DLD1 (cell line): ENCODE data around the gene LXN.
"Not testable (repeated sequence)": the region's sequence is repeated elsewhere in the genome, so short reads cannot be mapped to it uniquely, and the experiment has no call there.

Experiments
- in situ Hi-C: cut with HindIII; loops from 2 replicates; pipeline ENCODE4 v1.10.0; 2017; ENCODE audit warnings: low sequenced_read_pairs

Gene LXN

DNA sequence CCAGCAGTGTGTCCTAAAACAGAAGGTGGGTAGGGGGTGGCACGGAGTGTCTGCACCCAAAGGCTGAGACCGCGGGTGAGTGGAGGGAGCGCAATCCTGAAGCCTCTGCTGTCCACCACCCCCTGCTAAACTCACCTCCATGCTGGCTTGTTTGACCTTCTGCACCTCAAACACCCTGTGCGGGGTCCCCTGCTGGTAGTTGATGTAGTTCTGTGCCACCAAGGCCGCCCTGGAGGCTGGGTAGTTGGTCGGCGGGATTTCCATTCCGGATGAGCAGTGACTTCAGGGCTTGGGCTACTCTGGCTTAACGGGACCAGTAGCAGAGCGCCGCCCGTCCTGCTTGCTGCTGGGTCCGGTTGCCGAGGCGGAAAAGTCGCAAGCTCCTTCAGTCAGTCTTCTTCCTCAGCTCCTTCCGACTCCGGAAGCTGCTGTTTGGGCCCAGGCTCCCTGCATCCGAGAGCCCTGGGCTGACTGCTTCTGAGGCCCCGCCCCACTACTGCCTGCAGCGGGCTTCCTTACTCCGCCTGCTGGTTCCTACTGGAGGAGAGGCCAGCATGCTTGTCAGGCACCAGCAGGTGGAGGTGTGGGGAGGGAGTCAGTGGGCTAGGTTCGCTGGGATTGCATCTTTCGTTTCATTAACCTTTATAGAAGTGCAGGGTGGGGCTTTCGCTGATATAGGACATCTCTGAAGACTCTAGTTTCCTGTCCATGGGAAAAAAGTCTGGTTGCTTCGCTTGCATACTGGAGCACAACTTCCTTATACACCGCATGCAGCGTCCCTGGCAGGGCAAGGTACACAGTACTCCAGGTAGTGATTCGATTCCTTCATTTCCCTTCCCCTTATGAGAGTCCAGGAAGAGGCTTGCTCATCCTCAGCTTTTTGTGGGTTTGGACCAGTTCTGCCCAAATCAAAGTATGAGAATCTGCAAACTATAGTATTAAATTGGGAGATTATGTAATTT, at the start of gene LXN:
Gene LXN (minus strand): TSS at position 434 of the 962 bp plus-strand sequence. CDS start 170 bp downstream, at position 264.
- in situ Hi-C loops = loop anchor here (25.0 kb wide), 1 partner anchor 115 kb away; no protein-coding TSS in a partner anchor

DNA sequence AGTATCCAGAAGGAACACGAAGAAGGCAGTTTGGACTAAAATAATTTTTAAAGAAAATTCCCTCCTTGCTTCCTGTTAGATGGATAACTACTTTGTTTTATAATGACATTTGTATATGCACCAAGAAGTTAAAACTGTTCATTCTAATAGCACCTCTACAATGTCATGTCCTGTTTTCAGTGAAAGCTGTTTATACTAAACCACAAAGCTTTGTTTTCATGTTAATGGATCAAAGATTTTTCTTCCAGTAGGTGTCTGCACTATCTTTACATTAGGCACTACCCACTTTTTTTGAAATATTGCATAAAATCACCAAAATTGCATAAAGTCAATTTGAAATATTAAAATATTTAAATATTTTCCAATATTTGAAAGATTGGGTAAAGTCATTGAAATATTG, 49.7 kb upstream of the LXN start:
- in situ Hi-C loops = no loop called here

GRCh38 chr3:158718490-158719170, 46.2 kb upstream of the LXN start:
- in situ Hi-C loops = no loop called here

GRCh38 chr3:158717576-158717975, 45.1 kb upstream of the LXN start:
- in situ Hi-C loops = no loop called here

DNA sequence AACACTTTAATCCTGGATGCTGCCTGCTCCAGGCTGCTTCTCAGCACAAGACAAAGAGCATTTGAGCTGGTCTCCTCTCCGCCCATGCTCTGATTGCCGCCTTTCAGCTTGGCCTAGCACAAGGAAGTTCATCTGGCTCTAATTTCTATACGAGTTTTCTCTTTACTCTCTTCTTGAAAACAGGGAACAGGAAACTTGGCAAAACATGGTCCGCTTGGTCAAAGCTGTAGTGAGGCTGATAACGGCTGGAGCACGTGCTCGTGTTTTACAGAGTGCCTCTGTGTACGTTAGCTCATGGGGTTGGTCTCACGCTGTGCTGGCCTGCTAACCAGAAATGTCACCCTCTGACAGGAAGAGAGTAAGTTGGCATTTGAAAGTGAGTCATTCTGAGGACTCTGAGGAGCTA, 40.6 kb upstream of the LXN start:
- in situ Hi-C loops = no loop called here

DNA sequence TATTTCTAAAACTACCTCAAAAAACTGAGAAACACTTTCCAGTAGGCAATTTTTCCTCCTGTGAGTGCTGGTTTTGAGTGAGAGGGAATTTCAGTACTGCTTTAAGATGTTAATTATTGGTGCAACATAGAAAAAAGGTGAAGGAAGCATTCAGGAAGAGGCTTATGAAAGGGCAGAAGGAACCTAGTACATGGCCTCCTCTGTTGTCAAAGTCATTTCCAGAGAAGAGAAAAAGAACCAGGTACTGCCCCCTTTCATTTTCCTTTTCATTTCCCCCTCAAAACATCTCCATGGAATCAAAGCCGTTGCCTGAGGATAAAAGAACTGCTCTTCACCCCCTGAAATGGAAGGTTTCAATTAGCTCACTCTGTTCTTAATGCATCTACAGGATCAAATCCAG, 40.0 kb upstream of the LXN start:
- in situ Hi-C loops = no loop called here

DNA sequence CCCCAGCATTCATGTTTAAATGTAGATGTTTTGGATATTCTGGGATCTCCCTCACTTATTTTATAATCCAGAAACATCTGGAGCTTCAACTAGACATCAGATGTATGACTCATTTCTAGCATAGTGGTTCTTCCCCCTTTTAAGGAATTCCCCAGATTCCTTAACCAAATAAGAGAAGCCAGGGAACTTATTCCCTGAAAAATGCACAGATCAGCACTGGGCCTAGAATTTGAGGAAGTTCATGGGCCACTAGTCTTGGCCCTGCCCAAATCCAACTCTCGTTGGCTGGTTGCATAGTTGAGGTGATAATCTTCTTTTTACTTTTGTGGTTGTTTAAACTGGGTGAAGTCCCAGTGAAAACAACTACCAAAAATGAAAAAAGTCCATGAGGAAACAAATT, 39.4 kb upstream of the LXN start:
- in situ Hi-C loops = no loop called here

GRCh38 chr3:158710601-158711000, 38.2 kb upstream of the LXN start:
- in situ Hi-C loops = no loop called here

- in situ Hi-C loops = no loop called here
Observed at GRCh38 chr3:158709666-158710083, 37.2 kb upstream of the LXN start.

DNA sequence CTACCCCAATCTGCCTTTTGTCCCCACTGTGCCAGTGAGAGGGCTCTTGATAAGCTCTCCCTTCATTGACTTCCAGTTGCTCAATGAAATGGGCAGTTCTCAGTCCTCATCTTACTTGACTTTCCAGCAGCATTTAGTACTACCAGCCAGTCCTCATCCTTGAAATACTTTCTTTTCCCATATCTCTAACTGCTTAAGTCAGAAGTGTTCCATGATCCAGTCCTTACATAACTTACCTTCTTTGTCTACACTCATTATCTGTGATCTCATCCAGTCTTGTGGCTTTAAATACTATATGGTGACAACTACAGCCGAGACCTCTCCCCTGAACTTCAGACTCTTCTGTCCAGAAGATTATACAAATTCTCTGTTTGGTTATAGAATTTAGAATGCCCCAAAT, 31.1 kb upstream of the LXN start:
- in situ Hi-C loops = no loop called here

DNA sequence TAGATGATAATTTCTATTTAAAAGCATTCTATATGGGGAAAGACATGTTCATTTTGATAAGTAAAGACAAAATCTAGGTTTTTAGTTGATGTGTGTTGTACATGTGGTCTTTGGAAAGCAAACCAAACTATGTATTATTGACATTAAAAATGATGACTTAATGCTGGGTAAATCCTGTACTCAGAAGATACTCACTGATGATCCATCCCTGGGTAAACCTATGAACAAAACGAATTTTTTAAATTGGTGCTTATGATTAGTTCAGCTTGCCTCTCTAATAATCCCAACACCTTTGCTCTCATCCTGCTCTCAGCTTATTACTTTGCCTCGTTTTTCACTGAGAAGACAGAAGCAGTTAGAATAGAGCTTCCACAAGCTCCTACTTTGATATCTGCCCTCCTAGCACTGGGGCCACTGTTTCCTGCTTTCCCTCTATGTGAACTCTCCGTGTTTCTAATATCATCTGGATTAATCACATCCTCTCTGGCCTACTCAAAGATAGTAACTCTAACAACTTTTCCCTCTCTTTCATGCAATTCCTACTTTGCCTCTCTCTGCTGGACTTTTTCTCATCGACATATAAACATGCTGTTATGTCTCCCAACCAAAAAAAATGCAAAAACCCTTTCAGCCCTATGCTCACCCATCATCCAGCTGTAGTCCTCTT, 30.5 kb upstream of the LXN start:
- in situ Hi-C loops = no loop called here

DNA sequence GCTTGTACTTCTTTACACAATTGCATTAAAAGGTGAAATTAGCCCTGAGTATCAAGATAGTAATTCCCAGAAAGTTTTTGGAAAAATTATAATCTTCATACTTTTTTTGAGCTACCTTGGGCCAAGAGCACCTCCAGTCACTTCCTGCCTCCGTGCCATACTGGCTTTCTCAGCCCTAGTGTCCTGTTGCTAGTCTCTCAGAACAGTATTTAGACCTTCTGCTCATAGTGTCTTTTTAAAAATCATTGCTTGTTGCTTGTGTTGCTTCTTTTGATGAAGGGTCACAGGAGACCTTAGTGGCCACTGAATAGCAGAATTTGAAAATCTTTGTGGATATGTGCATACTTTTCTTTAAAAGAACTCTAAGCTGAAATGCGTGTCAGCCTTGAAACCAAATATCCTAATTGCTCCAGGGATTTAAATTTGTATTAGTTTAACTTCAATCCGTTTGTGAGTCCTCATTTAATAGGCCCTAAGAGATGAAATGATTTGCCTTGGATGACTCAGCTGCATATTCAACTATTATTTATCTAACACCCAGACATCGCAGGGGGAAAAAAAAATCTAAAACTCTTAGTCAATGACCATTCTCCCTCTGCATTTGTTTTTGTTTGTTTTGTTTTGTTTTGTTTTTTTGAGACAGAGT, 29.1 kb upstream of the LXN start:
- in situ Hi-C loops = no loop called here

GRCh38 chr3:158700559-158700958, 28.1 kb upstream of the LXN start:
- in situ Hi-C loops = no loop called here

DNA sequence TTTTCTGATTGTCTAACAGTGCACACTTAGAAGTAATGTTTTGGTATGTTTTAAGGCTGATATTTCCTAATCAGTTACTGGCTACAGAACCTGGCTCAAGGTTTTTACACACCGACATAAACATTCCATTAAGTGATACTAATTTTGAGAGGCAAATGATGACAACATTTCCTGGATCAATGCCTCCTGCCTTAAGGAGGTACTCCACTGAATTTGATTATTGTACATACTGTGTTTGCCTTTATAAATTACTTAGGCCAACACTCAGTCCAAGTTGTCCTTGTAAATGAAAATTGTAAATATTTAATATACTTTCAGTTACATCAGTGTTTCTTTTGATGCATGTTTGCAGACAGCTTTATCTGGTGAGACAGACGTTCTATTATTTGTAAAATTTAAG, 24.2 kb upstream of the LXN start:
- in situ Hi-C loops = no loop called here

DNA sequence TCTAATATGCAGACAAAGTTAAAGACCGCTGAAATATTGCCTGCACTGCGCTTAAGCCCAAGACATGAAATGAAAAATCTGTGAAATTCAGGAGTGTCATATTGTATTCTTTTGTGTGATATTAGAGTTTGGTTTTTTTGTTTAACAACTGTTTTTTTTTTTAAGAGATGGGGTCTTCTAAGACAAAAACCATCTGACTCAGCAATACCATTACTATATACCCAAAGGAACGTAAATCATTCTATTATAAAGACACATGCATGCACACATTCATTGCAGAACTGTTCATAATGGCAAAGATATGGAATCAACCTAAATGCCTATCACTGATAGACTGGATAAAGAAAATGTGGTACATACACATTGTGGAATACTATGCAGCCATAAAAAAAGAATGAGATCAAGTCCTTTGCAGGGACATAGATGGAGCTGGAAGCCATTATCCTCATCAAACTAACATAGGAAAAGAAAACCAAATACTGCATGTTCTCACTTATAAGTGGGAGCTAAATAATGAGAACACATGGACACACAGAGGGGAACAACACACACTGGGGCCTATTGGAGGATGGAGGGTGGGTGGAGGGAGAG, 21.5 kb upstream of the LXN start:
- in situ Hi-C loops = not testable (repeated sequence)

DNA sequence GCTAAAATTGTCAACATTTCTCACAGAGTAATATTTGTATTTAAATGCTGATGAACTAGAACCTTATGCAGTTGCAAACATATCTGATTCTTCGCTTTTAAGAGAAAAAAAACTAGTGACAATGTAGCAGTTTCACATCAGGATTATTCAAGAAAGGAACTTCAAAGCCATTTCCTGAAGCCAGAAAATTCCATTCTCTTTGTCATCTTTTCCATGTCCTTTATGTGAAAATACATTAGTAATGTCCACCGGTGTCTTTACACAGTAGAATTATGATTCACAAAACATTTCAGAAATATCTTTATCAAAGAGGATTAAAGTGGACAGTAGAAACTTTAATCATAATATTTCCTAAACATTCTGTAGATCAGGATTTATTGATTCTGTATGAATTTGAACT, 12.7 kb upstream of the LXN start:
- in situ Hi-C loops = no loop called here

DNA sequence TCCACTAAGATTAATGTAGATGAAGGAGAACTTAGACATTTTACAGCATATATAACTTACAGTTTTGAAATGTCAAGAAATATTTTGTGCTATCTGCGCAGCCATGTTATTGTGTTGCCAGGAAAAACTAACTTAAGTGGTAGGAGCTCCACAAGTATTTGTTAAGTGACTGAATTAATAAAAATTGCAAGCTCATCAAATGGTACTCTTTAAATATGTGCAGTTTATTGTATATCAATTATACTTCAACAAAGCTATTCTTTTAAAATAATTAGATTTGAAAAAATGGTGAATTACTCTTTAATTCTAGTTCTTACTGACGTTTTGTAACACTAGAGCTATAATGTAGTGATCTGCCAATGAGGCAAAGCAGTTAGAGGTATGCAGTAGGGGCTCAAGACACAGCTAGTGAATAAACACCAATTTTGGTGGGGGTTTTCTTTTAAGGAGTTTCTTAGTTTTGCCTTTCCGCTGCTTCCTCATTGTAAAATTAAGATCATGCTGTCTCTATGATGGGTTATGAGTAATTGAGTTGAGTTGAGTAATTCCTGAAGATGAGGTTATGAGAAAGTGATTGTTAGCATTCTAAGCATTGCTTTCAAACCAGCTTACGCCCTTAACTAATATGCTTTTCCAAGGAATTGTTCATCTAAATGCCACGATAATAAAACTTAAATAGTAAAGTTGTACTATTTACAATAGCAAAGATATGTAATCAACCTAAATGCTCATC, 10.9 kb upstream of the LXN start:
- in situ Hi-C loops = no loop called here

- in situ Hi-C loops = no loop called here
Observed at GRCh38 chr3:158680861-158681260, 8.4 kb upstream of the LXN start.

DNA sequence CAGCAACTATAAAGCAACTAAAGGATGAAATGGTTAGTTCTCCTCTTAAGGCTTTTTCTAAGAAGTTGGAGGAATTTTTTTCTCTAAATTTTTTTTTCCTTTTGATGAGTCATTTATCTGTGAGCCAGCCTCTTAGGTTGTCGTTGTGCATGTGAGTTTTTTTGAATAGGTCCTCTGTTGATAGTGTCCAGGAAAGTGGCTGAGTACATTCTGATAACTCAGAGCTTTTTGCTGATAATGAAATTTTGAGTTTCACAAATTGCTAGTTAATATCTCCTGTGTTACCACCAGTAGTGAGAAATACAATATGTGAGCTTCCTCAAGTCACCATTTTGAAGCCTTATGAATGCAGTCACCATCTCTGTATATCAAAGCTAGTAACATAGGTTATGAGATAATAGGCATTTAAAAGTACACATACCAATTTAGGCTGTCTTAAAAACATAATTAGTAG, 7.1 kb upstream of the LXN start:
- in situ Hi-C loops = no loop called here

GRCh38 chr3:158678687-158679086, 6.2 kb upstream of the LXN start:
- in situ Hi-C loops = no loop called here
